B cell (primary cell): ENCODE data around the gene PLS1.

Experiments used
- CTCF ChIP-seq: fragments of 200-600 bp; IDR thresholded peaks from one replicate; pipeline ENCODE4 v1.8.0; 2022; ENCODE audit warnings: antibody characterized with exemption, mild to moderate bottlenecking
- EZH2 ChIP-seq: IDR thresholded peaks from 2 replicates; pipeline ENCODE4 v1.6.1; 2012; ENCODE audit warnings: borderline replicate concordance, low read depth, mild to moderate bottlenecking, moderate library complexity, low read length; ENCODE audit not compliant: insufficient read depth, poor library complexity, severe bottlenecking

GRCh38 chr3:142706321-142707127, 110.3 kb downstream of the PLS1 start:
- TF ChIP-seq CTCF (no peak), EZH2 (no peak)
